Pulmonary artery endothelial cell (primary cell): ENCODE data around the gene LHX5. TPM values are rescaled to one million over a fixed set of nuclear protein-coding genes. Genes with fewer than 3 reads are reported as not detected.

Source experiments
- DNase-seq: peaks from one replicate; pipeline ENCODE4 v3.0.0-alpha.2; 2011; ENCODE audit warnings: low read depth, low spot score
- total RNA-seq: library from RNA; depleted of rRNA; stranded (reverse); fragments of >200 nt; gene quantifications from 2 replicates; pipeline ENCODE4 v1.2.3, GENCODE V29; 2014

LHX5 gene
- total RNA-seq, 1 donor from 2014 or later: not detected

- DNase-seq: no peak
These were observed 31.3 kb downstream of the LHX5 start for GRCh38 chr12:113440336-113440735.

GRCh38 chr12:113439606-113440030 lies 32.1 kb downstream of the LHX5 start:
- DNase-seq: no peak

GRCh38 chr12:113439301-113439597 lies 32.4 kb downstream of the LHX5 start:
- DNase-seq: no peak

DNA sequence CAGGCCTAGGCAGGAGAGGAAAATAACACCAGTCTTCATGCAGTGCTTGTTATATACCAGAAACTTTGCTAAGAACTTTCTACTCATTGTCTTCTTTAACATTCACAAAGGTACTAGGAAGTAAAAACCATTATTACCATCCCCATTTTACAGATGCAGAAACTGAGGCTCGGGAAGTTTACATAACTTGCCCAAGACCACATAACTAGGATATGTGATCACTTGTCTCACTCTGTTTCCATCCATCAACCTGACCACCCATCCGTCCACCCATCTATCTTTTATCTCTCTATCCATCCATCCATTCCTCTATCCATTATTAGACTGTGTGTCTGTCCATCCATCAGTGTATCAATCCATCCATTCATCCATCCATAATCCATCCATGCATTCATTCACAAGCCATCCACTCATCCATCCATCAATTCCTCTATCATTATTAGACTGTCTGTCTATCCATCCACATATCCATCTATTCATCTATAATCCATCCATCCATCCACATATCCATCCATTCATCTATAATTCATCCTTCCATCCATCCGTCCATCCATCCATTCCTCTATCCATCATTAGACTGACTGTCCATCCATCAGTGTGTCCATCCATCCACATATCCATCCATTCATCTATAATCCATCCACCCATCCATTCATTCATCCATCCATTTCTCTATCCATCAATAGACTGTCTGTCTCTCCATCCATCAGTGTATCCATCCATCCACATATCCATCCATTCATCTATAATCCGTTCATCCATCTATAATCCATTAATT lies 33.0 kb downstream of the LHX5 start:
- no peak for DNase-seq

- no peak for DNase-seq
These were observed 34.0 kb downstream of the LHX5 start for GRCh38 chr12:113437729-113438100.

DNA sequence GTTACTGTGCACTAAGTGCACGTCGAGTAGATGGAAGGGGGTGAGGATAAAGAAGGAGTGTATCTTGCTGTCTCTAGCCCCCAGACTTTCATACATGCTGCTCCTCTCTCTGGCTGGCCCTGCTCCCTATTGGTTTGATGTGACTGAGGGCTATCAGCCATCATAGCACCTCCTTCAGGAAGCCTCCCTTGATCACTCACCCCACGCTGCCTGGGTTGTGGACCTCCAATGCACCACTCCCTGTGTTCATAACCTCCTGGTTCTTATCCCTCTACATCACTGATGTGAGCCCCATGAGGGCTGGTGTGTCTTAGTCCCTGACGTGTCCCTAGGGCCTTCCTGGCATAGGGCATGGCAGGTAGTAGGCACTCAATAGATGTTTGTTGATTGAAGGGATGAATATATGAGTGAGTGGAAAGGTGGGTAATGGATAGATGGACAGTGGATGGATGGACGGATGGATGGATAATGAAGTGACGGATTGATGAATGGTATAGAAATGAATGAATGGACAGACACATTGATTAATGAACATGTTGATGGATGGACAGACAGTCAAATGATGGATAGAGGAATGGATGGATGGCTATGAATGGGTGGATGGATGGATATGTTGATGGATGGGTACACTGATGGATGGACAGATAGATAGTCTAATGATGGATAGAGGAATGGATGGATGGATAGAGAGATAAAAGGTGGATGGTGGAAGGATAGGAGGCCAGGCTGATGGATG lies 34.5 kb downstream of the LHX5 start:
- DNase-seq: no peak

- DNase-seq: no peak
These were observed 35.1 kb downstream of the LHX5 start for GRCh38 chr12:113436586-113436985.

DNA sequence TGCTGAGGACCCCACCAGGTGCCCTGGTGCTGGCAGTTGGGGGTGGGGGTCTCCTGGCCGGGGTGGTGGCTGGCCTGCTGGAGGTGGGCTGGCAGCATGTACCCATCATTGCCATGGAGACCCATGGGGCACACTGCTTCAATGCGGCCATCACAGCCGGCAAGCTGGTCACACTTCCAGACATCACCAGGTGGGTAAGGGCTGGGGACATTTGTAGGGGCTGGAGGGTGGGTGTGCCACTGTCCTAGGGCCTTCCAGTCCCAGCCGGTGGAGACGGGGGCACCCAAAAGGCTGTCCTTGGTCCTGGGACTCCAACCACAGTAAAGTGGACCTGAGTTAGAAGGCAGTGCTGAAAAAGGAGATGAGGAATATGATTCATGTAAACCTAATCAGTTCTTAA lies 36.3 kb downstream of the LHX5 start:
- DNase-seq: no peak

- DNase-seq: no peak
These were observed 38.7 kb downstream of the LHX5 start for GRCh38 chr12:113432986-113433385.

DNA sequence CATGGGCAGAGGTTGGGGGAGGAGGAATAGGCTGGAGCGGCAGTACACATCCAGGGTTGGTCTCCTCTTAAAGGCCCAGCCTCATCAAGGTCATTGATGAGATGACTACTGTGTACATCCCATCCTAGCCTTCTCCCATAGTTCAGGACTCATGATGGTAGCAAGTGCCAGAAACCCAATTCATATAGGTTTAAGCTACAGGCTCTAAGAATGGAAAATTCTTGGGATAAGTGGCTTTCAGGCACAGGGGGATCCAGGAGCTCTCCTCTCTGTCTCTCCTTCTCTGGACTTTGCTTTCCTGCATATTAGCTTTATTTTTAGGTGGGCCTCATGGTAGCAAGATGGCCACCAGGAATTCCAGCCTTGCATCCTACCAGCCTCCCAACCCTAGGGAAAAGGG lies 43.2 kb downstream of the LHX5 start:
- DNase-seq: no peak

DNA sequence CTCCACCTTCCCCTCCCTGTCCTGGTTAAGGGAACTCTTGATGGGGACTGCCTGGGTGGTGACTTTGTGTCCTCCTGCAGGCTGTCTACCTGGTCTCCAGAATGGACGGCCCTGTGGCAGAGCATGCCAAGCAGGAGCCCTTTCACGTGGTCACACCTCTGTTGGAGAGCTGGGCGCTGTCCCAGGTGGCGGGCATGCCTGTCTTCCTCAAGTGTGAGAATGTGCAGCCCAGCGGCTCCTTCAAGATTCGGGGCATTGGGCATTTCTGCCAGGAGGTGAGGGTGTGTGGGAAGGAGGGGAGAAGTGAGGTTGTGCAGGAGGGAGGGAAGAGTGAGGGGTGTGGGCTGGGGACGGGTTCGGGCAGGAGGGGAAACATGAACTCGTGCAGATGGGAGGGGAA lies 43.8 kb downstream of the LHX5 start:
- no peak for DNase-seq

- no peak for DNase-seq
These were observed 45.7 kb downstream of the LHX5 start for GRCh38 chr12:113425960-113426453.

GRCh38 chr12:113424915-113425823 lies 46.5 kb downstream of the LHX5 start:
- no peak for DNase-seq

GRCh38 chr12:113424456-113424855 lies 47.2 kb downstream of the LHX5 start:
- DNase-seq: no peak

DNA sequence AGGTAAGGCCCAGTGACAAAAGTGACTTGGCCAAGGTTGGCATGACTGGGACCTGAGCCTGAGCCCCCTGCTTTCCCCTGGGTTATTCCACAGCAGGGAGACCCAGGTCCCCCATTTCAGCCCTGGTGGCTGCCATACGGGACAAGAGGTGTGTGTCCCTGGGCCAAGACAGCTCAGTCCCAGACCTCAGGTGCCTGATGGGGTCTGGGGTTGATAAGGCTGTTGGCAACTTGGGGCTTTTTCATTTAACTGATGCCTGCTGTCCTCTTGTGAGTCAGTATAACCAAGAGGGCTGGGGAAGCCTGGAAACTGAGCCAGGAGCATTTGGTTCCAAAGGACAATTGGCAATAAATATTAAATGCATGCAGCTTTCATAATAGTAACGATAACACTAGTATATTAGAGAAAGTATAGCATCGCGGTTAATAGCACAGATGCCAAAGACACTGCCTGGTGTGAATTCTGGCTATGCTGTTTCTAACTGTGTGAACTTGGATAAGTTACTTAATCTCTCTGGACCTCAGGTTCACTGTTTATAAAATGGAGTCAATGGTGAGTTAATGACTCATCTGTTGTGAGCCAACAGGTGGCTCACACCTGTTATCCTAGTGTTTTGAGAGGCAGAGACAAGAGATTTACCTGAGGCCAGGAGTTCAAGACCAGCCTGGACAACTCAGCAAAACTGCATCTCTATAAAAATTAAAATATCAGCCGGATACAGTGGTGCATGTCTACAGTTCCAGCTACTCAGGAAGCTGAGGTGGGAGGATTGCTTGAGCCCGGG lies 48.6 kb downstream of the LHX5 start:
- no peak for DNase-seq

DNA sequence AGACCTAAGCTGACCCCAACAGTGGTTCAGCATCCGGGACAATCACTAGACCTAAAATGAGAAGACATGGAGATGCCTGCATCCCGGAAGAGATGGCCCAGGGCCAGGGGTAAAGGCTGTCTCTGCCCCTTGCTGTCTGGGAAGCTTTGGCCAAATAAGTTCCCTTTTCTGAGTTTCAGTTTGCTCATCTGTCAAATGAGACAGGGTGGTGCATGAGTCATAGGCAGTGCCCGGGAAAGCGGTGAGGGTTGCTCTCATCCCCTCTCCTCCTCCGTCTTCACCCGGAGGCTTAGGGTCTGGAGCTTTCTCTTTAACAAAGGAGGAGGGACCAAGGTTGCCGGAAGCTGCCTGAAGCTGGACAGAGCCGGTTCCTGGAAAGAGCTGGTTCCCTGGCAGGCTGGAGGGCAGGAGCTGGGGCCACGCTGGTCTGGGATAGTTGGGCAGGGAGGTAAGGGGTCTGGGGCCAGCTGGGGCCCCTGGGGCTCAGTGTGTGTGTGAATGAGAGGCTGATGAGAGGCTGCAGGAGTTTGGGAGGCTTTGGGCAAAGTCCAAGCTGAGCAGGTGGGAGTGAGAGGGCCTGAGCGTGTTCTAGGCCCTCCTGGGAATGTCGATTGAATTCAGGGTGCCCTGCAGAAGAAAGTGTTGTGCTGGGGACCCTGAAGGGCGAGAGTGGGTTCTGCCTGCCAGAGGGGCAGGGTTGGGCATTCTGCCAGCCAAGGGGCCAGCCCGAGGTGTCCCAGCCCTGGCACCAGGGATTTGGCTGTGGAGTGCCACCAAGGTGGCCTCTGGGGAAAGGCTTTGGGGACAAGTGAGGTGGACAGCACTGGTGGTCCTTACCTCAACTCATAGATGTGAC lies 49.4 kb downstream of the LHX5 start, which contains the start of gene SDSL:
TSS of gene SDSL (plus strand) at position 351 of the 856 bp plus-strand sequence. CDS start 5,603 bp downstream, outside the sequence.
- no peak for DNase-seq

- no peak for DNase-seq
These were observed 50.6 kb downstream of the LHX5 start for GRCh38 chr12:113420996-113421595.

- DNase-seq: no peak
These were observed 53.3 kb downstream of the LHX5 start for GRCh38 chr12:113418213-113418879.
